ENCODE measurements around the gene PATJ.

DNA sequence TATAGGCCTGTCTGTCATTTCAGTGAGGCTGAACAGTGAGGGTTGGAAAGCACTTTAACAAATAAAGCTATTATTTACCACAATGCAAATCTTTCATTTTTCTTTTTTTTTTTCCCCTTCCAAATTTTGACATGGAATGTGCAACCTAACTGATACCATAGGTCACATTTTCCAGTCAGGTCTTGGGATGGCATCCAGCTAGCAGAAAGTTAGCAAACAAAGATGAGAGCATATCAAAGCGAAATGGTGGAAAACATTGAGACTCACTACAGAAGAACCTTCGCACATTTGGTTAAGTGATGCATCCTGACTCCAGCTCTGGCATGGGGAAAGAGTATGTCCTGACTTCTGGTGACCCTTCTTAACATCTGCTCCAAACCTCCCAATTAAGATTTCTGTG, 347.3 kb downstream of the PATJ start:
- TF ChIP-seq, protein P1, sequence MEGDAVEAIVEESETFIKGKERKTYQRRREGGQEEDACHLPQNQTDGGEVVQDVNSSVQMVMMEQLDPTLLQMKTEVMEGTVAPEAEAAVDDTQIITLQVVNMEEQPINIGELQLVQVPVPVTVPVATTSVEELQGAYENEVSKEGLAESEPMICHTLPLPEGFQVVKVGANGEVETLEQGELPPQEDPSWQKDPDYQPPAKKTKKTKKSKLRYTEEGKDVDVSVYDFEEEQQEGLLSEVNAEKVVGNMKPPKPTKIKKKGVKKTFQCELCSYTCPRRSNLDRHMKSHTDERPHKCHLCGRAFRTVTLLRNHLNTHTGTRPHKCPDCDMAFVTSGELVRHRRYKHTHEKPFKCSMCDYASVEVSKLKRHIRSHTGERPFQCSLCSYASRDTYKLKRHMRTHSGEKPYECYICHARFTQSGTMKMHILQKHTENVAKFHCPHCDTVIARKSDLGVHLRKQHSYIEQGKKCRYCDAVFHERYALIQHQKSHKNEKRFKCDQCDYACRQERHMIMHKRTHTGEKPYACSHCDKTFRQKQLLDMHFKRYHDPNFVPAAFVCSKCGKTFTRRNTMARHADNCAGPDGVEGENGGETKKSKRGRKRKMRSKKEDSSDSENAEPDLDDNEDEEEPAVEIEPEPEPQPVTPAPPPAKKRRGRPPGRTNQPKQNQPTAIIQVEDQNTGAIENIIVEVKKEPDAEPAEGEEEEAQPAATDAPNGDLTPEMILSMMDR (conservative IDR thresholded peaks at IDR 0.05; ENCODE audit: low read depth in 2 of 2), result no peak
- TF ChIP-seq POLR2AphosphoS5 (IDR thresholded peaks at IDR 0.05; ENCODE audit: low read depth) (no peak), EZH2 (IDR thresholded peaks at IDR 0.05; ENCODE audit: low read depth, unreplicated experiment) (no peak), EZH2phosphoT487 (IDR thresholded peaks at IDR 0.05; ENCODE audit: unreplicated experiment) (no peak), ZNF114 (CRISPR knock-in tag; IDR thresholded peaks at IDR 0.05) (no peak), STAT1 (IDR thresholded peaks at IDR 0.05; ENCODE audit: unreplicated experiment) (no peak), JUNB (IDR thresholded peaks at IDR 0.05; ENCODE audit: unreplicated experiment) (no peak), NANOG (IDR thresholded peaks at IDR 0.05; ENCODE audit: borderline replicate concordance) (no peak), ZNF331 (CRISPR knock-in tag; IDR thresholded peaks at IDR 0.05; ENCODE audit: low read depth) (no peak)
- TF ChIP-seq, protein P2, sequence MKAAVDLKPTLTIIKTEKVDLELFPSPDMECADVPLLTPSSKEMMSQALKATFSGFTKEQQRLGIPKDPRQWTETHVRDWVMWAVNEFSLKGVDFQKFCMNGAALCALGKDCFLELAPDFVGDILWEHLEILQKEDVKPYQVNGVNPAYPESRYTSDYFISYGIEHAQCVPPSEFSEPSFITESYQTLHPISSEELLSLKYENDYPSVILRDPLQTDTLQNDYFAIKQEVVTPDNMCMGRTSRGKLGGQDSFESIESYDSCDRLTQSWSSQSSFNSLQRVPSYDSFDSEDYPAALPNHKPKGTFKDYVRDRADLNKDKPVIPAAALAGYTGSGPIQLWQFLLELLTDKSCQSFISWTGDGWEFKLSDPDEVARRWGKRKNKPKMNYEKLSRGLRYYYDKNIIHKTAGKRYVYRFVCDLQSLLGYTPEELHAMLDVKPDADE (IDR thresholded peaks at IDR 0.05), result no peak
- TF ChIP-seq, protein P3, sequence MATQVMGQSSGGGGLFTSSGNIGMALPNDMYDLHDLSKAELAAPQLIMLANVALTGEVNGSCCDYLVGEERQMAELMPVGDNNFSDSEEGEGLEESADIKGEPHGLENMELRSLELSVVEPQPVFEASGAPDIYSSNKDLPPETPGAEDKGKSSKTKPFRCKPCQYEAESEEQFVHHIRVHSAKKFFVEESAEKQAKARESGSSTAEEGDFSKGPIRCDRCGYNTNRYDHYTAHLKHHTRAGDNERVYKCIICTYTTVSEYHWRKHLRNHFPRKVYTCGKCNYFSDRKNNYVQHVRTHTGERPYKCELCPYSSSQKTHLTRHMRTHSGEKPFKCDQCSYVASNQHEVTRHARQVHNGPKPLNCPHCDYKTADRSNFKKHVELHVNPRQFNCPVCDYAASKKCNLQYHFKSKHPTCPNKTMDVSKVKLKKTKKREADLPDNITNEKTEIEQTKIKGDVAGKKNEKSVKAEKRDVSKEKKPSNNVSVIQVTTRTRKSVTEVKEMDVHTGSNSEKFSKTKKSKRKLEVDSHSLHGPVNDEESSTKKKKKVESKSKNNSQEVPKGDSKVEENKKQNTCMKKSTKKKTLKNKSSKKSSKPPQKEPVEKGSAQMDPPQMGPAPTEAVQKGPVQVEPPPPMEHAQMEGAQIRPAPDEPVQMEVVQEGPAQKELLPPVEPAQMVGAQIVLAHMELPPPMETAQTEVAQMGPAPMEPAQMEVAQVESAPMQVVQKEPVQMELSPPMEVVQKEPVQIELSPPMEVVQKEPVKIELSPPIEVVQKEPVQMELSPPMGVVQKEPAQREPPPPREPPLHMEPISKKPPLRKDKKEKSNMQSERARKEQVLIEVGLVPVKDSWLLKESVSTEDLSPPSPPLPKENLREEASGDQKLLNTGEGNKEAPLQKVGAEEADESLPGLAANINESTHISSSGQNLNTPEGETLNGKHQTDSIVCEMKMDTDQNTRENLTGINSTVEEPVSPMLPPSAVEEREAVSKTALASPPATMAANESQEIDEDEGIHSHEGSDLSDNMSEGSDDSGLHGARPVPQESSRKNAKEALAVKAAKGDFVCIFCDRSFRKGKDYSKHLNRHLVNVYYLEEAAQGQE (IDR thresholded peaks at IDR 0.05; ENCODE audit: unreplicated experiment), result no peak
